Measurements from ENCODE around the gene CAMK2D. TPM values are rescaled to one million over a fixed set of nuclear protein-coding genes. Genes with fewer than 3 reads are reported as not detected.

CAMK2D gene
- total RNA-seq, 1 experiment from 2014 or later = 32.1 TPM

DNA sequence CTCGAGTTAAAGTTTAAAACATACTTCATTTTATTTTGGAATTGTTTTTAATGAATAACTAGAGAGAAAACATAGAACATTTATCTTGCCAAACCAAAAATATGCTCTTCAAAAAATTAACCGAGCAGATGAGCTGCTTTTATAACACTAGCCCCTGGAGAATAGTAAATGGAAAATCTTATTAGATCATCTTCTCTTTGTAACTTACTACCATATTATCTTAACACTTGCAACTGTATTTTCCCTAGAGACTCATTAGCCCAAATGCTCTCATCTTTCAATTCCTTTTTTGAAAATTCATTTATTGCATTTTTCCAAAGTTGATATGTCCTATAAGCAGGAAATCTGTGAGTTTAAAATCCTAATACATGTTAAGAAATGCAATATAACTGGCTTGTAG, 143.3 kb downstream of the CAMK2D start:
- no peaks in the 10 kb centered on the region for H3K27me3 Mint-ChIP-seq (ENCODE audit: insufficient read depth, unreplicated experiment)
- CTCF ChIA-PET = interaction anchor here (0.7 kb wide), 2 partner anchors 13 to 61 kb away, joined by 3 read pairs; no protein-coding TSS in a partner anchor

GRCh38 chr4:113617195-113617594, 144.3 kb downstream of the CAMK2D start:
- CTCF ChIA-PET = interaction anchor here (0.6 kb wide), 1 partner anchor 763 kb away, joined by 3 read pairs; no protein-coding TSS in a partner anchor
- H3K36me3 Mint-ChIP-seq (ENCODE audit: insufficient read depth, unreplicated experiment) = peaks cover 6% of the 10 kb centered on the region
- H3K27ac Mint-ChIP-seq (ENCODE audit: low read depth, unreplicated experiment) = peak overlapping the region; percentile 47
- no TSS peak for BruUV-seq (replicated peaks)
- intact Hi-C loops (cut with micrococcal nuclease) = no loop called here
- DNase-seq (ENCODE audit: unreplicated experiment) = no peak
- H3K9me3 Mint-ChIP-seq (ENCODE audit: unreplicated experiment) = no peaks in the 10 kb centered on the region
- TF ChIP-seq, protein P1, sequence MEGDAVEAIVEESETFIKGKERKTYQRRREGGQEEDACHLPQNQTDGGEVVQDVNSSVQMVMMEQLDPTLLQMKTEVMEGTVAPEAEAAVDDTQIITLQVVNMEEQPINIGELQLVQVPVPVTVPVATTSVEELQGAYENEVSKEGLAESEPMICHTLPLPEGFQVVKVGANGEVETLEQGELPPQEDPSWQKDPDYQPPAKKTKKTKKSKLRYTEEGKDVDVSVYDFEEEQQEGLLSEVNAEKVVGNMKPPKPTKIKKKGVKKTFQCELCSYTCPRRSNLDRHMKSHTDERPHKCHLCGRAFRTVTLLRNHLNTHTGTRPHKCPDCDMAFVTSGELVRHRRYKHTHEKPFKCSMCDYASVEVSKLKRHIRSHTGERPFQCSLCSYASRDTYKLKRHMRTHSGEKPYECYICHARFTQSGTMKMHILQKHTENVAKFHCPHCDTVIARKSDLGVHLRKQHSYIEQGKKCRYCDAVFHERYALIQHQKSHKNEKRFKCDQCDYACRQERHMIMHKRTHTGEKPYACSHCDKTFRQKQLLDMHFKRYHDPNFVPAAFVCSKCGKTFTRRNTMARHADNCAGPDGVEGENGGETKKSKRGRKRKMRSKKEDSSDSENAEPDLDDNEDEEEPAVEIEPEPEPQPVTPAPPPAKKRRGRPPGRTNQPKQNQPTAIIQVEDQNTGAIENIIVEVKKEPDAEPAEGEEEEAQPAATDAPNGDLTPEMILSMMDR (IDR thresholded peaks at IDR 0.05; ENCODE audit: unreplicated experiment) = no peak
- POLR2A ChIA-PET = no interaction called here
- peaks cover 17% of the 10 kb centered on the region for H3K4me1 Mint-ChIP-seq (ENCODE audit: insufficient read depth, unreplicated experiment)
- no peak overlapping the region for H3K4me3 Mint-ChIP-seq (ENCODE audit: unreplicated experiment)
- no peaks in the 10 kb centered on the region for H3K27me3 Mint-ChIP-seq (ENCODE audit: insufficient read depth, unreplicated experiment)

More for the DNA sequence above, 143.3 kb downstream of the CAMK2D start:
- Mint-ChIP-seq H3K4me1 (ENCODE audit: insufficient read depth, unreplicated experiment) (peaks cover 17% of the 10 kb centered on the region), H3K36me3 (ENCODE audit: insufficient read depth, unreplicated experiment) (peaks cover 6% of the 10 kb centered on the region), H3K27ac (ENCODE audit: low read depth, unreplicated experiment) (no peak overlapping the region), H3K9me3 (ENCODE audit: unreplicated experiment) (no peaks in the 10 kb centered on the region), H3K4me3 (ENCODE audit: unreplicated experiment) (no peak overlapping the region)
- no TSS peak for BruUV-seq (replicated peaks)
- POLR2A ChIA-PET = no interaction called here
- DNase-seq (ENCODE audit: unreplicated experiment) = no peak
- TF ChIP-seq, protein P1 (IDR thresholded peaks at IDR 0.05; ENCODE audit: unreplicated experiment) = no peak
- intact Hi-C loops (cut with micrococcal nuclease) = no loop called here

GRCh38 chr4:113616443-113616842, 145.1 kb downstream of the CAMK2D start:
- H3K9me3 Mint-ChIP-seq (ENCODE audit: unreplicated experiment) = no peaks in the 10 kb centered on the region
- no peak for DNase-seq (ENCODE audit: unreplicated experiment)
- H3K4me3 Mint-ChIP-seq (ENCODE audit: unreplicated experiment) = no peak overlapping the region
- CTCF ChIA-PET = no interaction called here
- TF ChIP-seq, protein P1 (IDR thresholded peaks at IDR 0.05; ENCODE audit: unreplicated experiment) = no peak
- POLR2A ChIA-PET = no interaction called here
- no TSS peak for BruUV-seq (replicated peaks)
- H3K4me1 Mint-ChIP-seq (ENCODE audit: insufficient read depth, unreplicated experiment) = peaks cover 17% of the 10 kb centered on the region
- H3K36me3 Mint-ChIP-seq (ENCODE audit: insufficient read depth, unreplicated experiment) = peaks cover 6% of the 10 kb centered on the region
- H3K27me3 Mint-ChIP-seq (ENCODE audit: insufficient read depth, unreplicated experiment) = no peaks in the 10 kb centered on the region
- intact Hi-C loops (cut with micrococcal nuclease) = no loop called here
- peak overlapping the region; percentile 47 for H3K27ac Mint-ChIP-seq (ENCODE audit: low read depth, unreplicated experiment)

GRCh38 chr4:113614414-113614813, 147.1 kb downstream of the CAMK2D start:
- TF ChIP-seq, protein P1 (IDR thresholded peaks at IDR 0.05; ENCODE audit: unreplicated experiment) = no peak
- no peak overlapping the region for H3K27ac Mint-ChIP-seq (ENCODE audit: low read depth, unreplicated experiment)
- ChIA-PET CTCF (interaction anchor here (0.7 kb wide), 1 partner anchor 597 kb away, joined by 3 read pairs; no protein-coding TSS in a partner anchor), POLR2A (interaction anchor here (1.0 kb wide), 1 partner anchor 13 kb away, joined by 3 read pairs; no protein-coding TSS in a partner anchor)
- H3K27me3 Mint-ChIP-seq (ENCODE audit: insufficient read depth, unreplicated experiment) = no peaks in the 10 kb centered on the region
- intact Hi-C loops (cut with micrococcal nuclease) = no loop called here
- H3K4me3 Mint-ChIP-seq (ENCODE audit: unreplicated experiment) = no peak overlapping the region
- no TSS peak for BruUV-seq (replicated peaks)
- H3K4me1 Mint-ChIP-seq (ENCODE audit: insufficient read depth, unreplicated experiment) = peaks cover 17% of the 10 kb centered on the region
- no peak for DNase-seq (ENCODE audit: unreplicated experiment)
- peaks cover 6% of the 10 kb centered on the region for H3K36me3 Mint-ChIP-seq (ENCODE audit: insufficient read depth, unreplicated experiment)
- H3K9me3 Mint-ChIP-seq (ENCODE audit: unreplicated experiment) = no peaks in the 10 kb centered on the region

Data from MCF 10A (cell line).